ENCODE data around the gene PNPO. TPM values are rescaled to one million over a fixed set of nuclear protein-coding genes. Genes with fewer than 3 reads are reported as not detected.
A peak's percentile ranks its signal among the peaks of the same experiment; 100 is the strongest.

Gene PNPO
- total and polyA plus RNA-seq, 2 of the 8 experiments (the other 6 are each of a cell fraction or from before 2014, with no cell fraction given) = 7.0 to 8.1 TPM

GRCh38 chr17:47970725-47971499 lies 29.5 kb downstream of the PNPO start, which contains the start of gene CDK5RAP3 (continued):
- TF ChIP-seq PHF8 (conservative IDR thresholded peaks at IDR 0.05; ENCODE audit: low read depth, low read length) (peak; percentile 85), BACH1 (IDR thresholded peaks at IDR 0.05; ENCODE audit: low read length) (peak; percentile 85; the same call in 1 of the 2 replicates), BCL11A (IDR thresholded peaks at IDR 0.05; ENCODE audit: low read depth in 2 of 2, low read length in 2 of 2) (no peak), TEAD4 (IDR thresholded peaks at IDR 0.05; ENCODE audit: low read depth, low read length) (peak; percentile 40; the same call in 1 of the 2 replicates), KDM5A (IDR thresholded peaks at IDR 0.05; ENCODE audit: low read length) (no peak), JUND (IDR thresholded peaks at IDR 0.05; ENCODE audit: low read length) (no peak), SRF (IDR thresholded peaks at IDR 0.05; ENCODE audit: low read depth, low read length) (0 out of 2 replicates have a peak, but pooled peaks have one; percentile 9), ZNF274 (IDR thresholded peaks at IDR 0.05; ENCODE audit: borderline replicate concordance, extremely low read depth, low read length) (no peak), FOSL1 (IDR thresholded peaks at IDR 0.05; ENCODE audit: insufficient read depth, low read depth, low read length) (peak; percentile 97), SP1 (IDR thresholded peaks at IDR 0.05; ENCODE audit: low read depth, low read length) (peak; percentile 89), EGR1 (IDR thresholded peaks at IDR 0.05; ENCODE audit: borderline replicate concordance, low read depth, low read length) (peak; percentile 8; the same call in 1 of the 2 replicates), RNF2 (IDR thresholded peaks at IDR 0.05; ENCODE audit: borderline replicate concordance, low read depth, low read length, missing control alignments, poor library complexity, severe bottlenecking) (no peak), EP300 (IDR thresholded peaks at IDR 0.05; ENCODE audit: borderline replicate concordance in 1 of 2, low read depth in 2 of 2, low read length in 2 of 2) (peak in 1 of 2 experiments; percentile 17; a peak in 1 of 3 replicates), SP4 (IDR thresholded peaks at IDR 0.05; ENCODE audit: low read length) (peak; percentile 85; the same call in 1 of the 2 replicates), NRF1 (IDR thresholded peaks at IDR 0.05; ENCODE audit: low read depth, low read length) (no peak), ATF3 (IDR thresholded peaks at IDR 0.05; ENCODE audit: insufficient read depth, low read depth, low read length) (no peak), CEBPB (IDR thresholded peaks at IDR 0.05; ENCODE audit: low read depth, low read length) (peak; percentile 74), SUZ12 (IDR thresholded peaks at IDR 0.05; ENCODE audit: low read length) (no peak), TCF12 (IDR thresholded peaks at IDR 0.05; ENCODE audit: low read depth, low read length) (no peak), GTF2F1 (IDR thresholded peaks at IDR 0.05; ENCODE audit: borderline replicate concordance, low read depth, low read length) (peak; percentile 47; the same call in 1 of the 2 replicates), YY1 (IDR thresholded peaks at IDR 0.05; ENCODE audit: low read depth, low read length) (peak; percentile 36; the same call in 1 of the 2 replicates), KDM1A (IDR thresholded peaks at IDR 0.05; ENCODE audit: borderline replicate concordance, low read length) (peak; percentile 81; the same call in 1 of the 2 replicates), SIRT6 (IDR thresholded peaks at IDR 0.05; ENCODE audit: low read length) (no peak)

All from H1 (cell line).